VCaP (cell line): ENCODE results near the gene EIF2B1.

Experiments
- H3K27ac ChIP-seq: fragments of 450-650 bp; 2 replicates; pipeline ENCODE4 v1.5.1; 2017
- TF ChIP-seq, protein P1 (sequence below): fragments of 450-650 bp; conservative IDR thresholded peaks from 2 replicates; pipeline ENCODE4 v1.5.1; 2017; ENCODE audit warnings: mild to moderate bottlenecking, moderate library complexity

Gene EIF2B1

GRCh38 chr12:123670882-123671728 is 37.6 kb upstream of the EIF2B1 start, which contains the start of gene TCTN2:
TSS of gene TCTN2 (plus strand) at chr12:123671113. CDS start at chr12:123671241, 128 bp downstream.
- TF ChIP-seq, protein P1, sequence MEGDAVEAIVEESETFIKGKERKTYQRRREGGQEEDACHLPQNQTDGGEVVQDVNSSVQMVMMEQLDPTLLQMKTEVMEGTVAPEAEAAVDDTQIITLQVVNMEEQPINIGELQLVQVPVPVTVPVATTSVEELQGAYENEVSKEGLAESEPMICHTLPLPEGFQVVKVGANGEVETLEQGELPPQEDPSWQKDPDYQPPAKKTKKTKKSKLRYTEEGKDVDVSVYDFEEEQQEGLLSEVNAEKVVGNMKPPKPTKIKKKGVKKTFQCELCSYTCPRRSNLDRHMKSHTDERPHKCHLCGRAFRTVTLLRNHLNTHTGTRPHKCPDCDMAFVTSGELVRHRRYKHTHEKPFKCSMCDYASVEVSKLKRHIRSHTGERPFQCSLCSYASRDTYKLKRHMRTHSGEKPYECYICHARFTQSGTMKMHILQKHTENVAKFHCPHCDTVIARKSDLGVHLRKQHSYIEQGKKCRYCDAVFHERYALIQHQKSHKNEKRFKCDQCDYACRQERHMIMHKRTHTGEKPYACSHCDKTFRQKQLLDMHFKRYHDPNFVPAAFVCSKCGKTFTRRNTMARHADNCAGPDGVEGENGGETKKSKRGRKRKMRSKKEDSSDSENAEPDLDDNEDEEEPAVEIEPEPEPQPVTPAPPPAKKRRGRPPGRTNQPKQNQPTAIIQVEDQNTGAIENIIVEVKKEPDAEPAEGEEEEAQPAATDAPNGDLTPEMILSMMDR, result no peak
- H3K27ac ChIP-seq, result peak within 1 kb of the TSS; percentile 55; the same call in 1 of the 2 replicates

DNA sequence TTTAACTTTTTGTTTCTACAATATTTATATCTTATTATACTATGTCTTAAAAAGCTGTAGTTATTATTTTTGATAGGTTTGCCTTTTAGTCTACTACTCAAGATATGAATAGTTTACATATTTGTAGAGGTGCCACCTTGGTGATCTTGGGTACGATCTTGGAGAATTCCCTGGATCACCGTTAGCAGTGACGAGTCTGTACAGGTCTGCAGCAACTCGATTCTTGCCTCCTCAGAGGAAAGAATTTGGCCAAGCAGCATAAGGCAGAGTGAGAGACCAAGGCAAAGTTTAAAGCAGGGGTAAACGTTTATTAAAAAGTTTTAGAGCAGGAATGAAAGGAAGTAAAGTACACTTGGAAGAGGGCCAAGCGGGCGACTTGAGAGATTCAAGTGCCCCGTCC is 34.3 kb upstream of the EIF2B1 start:
- TF ChIP-seq, protein P1, result no peak
- H3K27ac ChIP-seq, result no peak overlapping the region

DNA sequence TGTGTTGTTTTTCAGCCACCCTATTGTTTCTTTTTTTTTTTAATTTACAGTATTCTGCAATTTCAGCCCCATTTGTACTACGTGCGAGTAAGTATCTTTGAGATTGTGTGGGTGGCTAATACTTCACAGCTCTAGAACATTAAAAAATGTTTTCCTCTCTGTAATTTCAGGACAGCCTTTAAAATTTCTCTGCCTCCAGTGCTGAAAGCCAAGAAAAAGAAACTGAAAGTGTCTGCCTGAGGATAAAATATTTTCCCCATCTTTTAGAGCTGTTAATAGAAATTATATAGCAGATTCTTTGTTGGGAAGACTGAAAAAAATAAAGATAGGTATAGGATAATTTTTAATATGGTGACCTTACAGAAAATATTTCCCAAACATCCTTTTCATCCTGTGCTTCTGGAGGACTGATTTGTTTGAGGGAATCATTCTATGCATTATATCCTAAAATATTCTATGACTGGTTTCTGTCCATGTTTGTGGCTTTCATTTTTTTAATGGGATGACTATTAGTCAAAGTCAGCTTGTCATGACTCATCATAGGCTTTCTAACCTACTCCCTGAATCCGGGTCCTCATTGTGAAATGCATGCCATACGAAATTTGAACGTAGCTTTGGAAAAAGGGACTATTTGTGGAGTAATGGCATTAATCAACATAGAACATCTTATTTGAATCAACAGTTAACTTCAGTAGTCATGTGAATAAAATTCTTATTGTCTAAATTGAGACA is 26.7 kb upstream of the EIF2B1 start:
- no peak overlapping the region for H3K27ac ChIP-seq
- TF ChIP-seq, protein P1, result no peak

DNA sequence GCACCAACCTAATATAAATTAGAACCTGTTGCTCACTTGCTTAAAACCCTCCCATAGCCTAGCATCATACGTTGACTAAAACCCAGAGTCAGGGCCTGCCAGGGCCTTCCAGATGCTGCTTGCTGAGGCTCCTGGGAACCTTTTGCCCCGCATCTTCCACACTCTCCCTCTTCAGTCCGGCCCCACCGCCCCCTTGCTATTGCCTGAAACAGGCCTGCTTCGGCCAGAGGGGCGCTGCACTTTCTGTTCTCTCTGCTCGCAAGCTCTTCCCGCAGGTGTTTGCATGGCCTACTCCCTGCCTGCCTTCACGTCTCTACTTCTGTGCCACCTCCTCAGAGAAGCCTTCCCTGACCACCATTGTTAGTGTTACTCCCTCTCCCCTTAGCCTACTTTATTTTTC is 23.7 kb upstream of the EIF2B1 start:
- TF ChIP-seq, protein P1, result no peak
- H3K27ac ChIP-seq, result no peak overlapping the region

DNA sequence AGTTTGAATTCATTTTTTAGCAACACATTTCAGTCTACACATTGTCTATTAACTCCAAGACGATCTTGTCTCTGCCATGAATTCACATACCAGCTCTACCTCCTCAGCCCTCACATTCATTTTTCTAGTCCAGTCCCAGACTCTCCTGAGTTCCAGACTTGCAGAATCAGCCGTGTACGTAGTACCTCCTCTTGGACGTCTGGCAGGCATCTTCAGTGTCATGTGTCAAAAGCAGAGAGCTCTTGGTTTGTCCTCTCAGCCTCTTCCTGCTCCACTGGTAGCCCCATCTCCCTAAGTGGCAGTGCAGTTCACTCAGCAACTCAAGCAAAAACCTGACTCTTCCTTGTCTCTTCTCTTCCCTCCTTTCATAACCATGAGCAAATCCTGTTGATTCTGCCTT is 22.9 kb upstream of the EIF2B1 start:
- TF ChIP-seq, protein P1, result no peak

DNA sequence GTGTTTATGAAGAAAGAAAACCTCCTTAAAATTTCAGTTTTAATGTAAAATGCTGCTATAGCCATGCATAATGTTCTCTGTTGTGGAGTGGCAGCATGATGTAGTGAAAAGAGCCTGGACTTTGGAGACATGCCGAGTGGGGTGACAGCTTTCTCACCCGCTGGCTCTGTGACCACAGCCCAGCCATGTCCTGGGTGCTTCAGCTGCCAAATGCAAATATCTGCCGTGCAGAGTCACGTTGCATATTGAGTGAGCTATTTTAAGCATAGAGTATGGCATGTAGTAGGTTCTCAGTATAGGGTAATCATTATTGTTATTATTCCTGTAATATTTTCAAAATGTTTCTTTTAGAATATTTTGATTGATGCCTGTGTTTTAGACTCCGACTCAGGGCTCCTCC is 21.9 kb upstream of the EIF2B1 start:
- no peak overlapping the region for H3K27ac ChIP-seq
- TF ChIP-seq, protein P1, result no peak

More for the DNA sequence above, 22.9 kb upstream of the EIF2B1 start:
- H3K27ac ChIP-seq, result no peak overlapping the region

DNA sequence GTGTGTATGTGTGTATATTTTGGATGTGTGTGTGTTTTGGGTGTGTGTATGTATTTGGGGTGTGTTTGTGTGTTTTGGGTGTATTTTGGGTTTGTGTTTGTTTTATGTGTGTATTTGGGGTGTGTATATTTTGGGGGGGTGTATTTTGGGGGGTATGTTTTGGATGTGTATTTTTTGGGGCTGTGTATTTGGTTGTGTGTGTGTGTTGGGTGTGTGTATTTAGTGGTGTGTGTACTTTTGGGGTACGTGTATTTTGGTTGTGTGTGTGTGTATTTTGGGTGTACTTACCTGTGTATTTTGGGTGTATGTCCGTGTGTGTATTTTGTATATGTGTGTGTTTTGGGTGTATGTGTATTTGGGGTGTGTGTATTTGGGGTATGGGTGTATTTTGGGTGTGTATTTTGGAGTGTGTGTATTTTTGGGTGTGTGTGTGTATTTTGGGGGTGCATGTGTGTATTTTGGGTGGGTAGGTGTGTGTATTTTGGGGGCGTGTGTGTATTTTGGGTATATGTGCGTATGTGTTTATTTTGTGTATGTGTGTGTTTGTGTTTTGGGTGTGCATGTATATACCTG is 20.7 kb upstream of the EIF2B1 start:
- no peak overlapping the region for H3K27ac ChIP-seq
- TF ChIP-seq, protein P1, result no peak
